OCI-LY7 (cell line): ENCODE data around the gene RPRD1A.

Source experiments
- EZH2phosphoT487 ChIP-seq: fragments of 200-600 bp; sonication (generic); IDR thresholded peaks from 2 replicates; pipeline ENCODE4 v1.6.1; 2018; ENCODE audit warnings: low read depth, borderline replicate concordance, mild to moderate bottlenecking, mixed run types, antibody characterized with exemption, low read length, moderate library complexity, mixed read lengths
- TF ChIP-seq, protein P1 (sequence below): fragments of 200-600 bp; sonication (generic); conservative IDR thresholded peaks from 2 replicates; pipeline ENCODE4 v1.5.1; 2014; ENCODE audit warnings: mild to moderate bottlenecking, antibody characterized with exemption, low read length, moderate library complexity, mixed read lengths

DNA sequence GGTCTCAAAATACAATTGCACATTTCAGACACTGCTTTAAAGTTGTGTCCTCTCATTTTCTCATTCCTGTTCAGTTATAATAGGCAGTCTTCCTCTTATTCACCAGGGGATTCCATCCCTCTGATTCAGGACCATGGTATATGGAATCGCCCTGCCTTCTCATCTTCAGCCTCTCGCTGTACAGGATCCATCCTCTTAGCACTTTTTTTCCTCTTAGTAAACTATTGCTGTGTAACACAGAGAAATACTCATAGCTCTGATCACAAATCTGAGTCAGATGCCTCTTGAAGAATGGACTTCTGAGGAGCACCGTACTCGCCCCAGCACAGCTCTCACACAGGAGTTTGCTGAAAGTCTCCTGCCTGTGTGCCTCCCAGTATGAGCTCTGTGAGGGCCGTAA lies 83.5 kb downstream of the RPRD1A start:
- TF ChIP-seq, protein P1, sequence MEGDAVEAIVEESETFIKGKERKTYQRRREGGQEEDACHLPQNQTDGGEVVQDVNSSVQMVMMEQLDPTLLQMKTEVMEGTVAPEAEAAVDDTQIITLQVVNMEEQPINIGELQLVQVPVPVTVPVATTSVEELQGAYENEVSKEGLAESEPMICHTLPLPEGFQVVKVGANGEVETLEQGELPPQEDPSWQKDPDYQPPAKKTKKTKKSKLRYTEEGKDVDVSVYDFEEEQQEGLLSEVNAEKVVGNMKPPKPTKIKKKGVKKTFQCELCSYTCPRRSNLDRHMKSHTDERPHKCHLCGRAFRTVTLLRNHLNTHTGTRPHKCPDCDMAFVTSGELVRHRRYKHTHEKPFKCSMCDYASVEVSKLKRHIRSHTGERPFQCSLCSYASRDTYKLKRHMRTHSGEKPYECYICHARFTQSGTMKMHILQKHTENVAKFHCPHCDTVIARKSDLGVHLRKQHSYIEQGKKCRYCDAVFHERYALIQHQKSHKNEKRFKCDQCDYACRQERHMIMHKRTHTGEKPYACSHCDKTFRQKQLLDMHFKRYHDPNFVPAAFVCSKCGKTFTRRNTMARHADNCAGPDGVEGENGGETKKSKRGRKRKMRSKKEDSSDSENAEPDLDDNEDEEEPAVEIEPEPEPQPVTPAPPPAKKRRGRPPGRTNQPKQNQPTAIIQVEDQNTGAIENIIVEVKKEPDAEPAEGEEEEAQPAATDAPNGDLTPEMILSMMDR, result no peak
- TF ChIP-seq EZH2phosphoT487, result no peak
